CD4-positive, alpha-beta T cell treated with Interleukin-17A for 4 hours (primary cell): Measurements from ENCODE around the gene CDKN2D.

Source experiments
- DNase-seq: peaks from one replicate; pipeline ENCODE4 v3.0.0-alpha.2; 2020; ENCODE audit warnings: mixed read lengths

CDKN2D gene

DNA sequence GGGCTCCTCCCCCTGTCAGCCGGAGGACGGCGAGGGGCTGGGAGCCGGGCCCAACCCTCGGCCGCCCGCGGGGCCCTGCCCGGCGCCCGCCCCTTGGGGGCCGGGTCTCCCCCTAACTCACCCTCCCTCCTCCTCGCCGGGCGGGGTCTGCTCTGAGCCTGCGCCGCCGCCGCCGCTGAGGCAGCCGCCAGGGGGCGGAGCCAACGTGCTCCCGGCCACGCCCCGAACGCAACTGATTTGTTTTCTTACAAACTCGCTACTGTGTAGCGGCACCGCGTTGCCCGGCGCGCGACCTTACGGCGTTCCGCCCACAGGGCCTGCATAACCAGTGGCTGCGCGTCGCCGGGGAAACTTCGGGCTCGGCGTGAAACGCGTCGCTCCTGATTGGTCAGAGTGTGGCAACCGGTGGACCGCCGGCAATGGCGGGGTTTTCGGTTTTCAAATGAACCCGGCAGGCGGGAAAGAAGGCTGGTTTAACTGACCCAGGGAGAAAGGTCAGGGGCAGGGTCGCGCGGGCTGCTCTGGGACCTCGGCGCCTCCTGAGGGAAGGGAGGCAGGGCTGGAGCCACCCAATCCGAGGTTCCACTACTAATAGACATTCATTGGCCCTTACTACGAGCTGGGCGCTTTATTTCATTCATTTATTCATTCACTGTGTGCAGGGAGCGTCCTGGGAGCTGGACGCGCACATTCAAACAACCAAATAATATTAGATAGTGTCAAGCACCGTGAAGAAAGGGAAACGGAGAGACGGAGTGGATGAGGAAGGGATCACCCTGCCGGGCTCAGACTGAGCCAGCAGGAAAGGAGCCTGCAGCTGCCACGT lies at the start of gene CDKN2D:
CDKN2D (minus strand) TSS at position 154 of the 826 bp plus-strand sequence. CDS start 326 bp downstream, outside the sequence.
- DNase-seq, result peak; percentile 100

DNA sequence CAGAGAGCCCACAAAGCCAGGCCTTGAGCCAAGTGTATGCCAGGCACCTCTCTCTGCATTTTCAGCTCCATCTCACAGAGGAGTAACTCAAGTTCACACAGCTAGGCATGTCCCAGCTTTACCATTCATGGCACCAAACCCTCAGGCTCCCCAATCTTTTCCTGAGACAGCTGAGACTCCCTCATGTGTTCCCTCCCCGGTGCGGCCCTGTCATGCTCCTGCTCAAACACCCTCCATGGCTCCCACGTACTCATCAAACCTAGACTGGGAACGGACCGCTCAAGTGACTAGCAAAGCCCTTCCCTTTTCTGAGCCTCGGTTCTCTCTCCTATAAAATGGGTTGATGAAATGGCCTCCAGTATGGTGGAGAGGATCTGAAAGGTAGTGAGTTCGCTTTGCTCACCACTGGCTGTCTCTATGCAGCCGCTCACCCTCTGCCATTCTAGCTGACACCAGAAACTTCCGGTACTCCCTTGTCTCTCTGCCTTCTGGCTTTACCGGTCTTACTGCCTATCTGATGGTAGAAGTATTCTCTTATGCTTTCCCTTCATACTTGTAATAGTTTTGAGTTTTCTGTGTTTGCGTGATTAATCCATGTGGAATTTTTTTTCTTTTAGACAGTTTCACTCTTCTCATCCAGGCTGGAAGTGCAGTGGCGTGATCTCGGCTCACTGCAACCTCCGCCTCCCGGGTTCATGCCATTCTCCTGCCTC lies 48.8 kb upstream of the CDKN2D start:
- no peak for DNase-seq

DNA sequence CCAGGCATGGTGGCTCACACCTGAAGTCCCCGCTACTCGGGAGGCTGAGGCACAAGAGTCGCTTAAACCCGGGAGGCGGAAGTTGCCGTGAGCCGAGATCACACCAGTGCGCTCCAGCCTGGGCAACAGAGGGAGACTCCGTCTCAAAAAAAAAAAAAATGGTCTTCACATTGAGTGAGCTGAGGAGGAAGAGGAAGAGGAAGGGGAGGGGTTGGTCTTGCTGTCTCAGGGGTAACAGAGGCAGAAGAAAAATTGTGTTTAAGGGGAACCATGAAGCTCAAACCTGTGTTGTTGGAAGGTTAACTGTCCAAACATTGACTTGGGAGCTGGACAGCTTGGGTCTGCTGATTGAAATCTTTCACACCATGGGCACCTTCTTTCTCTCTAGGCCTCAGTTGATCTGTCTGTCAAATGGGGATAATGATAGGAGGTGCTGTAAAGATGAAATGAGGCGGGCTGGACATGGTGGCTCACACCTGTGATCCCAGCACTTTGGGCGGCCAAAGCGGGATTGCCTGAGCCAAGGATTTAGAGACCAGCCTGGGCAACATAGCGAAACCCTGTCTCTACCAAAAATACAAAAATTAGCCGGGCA lies 46.7 kb upstream of the CDKN2D start:
- DNase-seq, result peak; percentile 11

DNA sequence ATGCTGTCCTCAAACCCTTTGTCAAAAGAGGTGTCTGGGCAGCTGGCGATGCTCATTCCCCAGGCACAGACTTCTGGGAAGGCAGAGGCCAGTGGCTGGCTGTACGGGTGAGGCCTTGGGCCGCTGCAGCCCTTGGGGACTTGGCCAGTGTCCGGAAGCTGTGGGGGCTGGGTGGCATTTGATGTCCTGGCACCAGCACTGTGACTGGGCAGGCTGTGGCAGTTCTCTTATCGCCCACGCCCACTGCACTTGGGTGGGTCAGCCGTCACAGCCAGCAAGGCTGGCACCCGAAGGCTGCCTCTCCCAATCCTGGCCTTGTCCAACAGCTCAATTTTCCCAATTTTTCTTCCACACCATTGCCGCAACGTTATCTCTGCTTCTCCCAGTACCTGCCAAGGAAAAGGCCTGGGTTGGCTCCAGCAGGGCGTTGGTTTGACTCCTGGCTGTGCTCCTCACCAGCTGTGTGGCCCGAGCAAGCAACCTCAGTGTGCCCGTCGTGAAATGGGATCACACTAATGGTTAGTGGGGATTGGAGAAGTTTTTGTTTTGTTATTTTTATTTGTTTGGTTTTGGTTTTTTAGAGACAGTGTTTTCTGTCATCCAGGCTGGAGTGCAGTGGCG lies 43.8 kb upstream of the CDKN2D start:
- DNase-seq, result no peak

DNA sequence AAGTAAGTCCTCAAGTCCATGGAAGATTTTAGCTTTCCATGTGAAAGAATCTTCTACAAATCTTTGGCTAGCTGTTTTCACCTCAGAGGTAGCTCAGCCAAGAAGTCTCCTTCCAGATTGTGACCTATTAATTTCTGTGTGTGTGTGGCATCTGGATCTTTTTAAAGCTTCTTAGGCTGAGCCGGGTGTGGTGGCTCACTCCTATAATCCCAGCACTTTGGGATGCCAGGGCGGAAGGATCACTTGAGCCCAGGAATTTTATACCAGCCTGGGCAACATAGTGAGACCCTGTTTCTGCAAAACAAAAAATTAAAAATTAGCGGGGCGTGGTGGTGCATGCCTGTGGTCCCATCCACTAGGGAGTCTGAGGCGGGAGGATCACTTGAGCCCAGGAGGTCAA lies 43.1 kb upstream of the CDKN2D start:
- DNase-seq, result no peak

DNA sequence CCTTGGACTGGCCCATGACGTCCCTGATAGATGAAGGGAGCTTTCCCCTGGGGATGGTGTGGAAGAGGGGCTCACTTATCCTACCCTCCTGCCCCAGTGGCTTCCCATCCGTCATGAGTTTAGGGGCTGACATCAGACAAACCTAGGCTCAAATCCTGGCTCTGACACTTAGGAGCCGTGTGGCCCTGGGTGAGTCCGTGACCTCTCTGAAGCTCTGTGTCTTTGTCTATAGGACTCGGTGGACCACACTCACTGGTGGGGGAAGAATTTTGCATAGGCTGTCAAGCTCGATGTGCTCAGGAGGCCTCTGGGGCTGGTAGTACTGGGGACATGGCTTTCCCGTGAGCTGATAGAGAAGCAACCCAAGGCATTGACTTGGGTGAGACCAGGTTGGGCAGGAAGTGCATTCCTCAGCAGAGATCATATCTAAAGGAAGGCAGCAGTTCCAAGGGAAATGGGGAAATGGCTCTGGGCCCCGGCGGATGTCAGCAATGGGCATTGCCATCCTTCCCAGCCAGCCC lies 35.7 kb upstream of the CDKN2D start:
- peak; percentile 31 for DNase-seq

DNA sequence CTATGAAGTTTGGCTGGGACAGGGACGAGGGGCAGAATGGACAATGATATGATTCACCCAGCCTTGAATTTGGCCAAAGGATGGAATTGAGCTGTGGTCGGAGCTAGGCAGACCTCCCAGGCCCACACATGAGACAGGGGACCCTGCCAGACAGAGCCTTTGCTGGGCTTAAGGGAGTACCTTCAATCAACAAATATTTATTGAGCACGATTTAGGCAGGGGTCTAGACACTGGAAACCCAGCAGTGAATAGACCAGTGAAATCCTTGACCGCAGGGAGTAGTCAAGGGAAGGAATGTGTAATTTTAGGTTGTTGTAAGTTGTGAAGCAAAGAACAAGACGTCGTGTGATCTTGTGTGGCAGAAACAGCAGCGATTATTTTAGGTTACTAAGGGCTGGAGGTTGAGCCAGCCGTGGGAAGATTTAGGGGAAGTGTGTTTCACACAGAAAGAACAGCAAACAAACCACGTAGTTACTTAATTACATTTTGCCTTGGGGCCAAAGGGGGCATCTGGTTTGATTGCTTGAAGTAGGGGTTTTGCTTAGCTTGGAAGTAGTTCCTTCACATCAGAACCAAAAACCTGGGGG lies 35.2 kb upstream of the CDKN2D start:
- DNase-seq, result peak; percentile 44

DNA sequence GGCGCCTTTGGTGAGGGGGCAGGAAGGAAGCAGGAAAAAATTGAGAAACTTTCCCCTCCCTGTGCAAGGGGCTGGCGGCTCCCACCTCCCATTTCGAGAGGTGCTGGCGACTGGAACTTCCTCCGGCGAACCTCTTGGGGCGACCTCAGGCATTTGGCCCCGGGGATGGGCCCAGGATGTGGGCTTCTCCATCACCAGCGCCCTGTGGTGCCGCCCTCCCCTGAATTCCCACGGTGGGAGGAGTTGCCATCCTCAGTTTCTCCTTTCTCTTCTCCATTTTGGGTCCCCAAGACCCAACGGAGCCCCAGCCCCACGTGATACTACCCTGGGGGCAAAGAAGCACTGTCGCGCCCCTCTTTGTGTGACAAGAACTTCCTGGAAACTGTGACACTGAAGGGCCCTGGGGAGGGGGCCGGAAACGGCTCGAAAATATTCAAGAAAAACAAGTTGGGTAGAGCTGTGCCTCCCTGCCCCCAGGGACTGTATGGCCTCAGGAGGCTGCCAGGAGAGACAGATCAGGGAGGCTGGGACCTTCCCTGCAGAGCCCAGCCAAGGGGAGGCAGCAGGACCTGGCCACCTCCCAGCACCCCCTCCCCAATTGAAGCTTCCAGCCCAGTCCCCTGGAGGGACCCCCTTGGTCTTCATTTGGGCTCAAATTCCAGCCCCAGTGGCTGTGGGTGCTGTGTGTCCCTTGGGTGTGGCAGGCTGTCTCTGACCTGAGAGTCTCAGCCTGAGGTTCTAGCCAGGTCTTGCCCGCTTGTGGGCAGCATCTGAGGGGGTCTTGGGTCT lies 34.5 kb upstream of the CDKN2D start:
- peak; percentile 86 for DNase-seq

DNA sequence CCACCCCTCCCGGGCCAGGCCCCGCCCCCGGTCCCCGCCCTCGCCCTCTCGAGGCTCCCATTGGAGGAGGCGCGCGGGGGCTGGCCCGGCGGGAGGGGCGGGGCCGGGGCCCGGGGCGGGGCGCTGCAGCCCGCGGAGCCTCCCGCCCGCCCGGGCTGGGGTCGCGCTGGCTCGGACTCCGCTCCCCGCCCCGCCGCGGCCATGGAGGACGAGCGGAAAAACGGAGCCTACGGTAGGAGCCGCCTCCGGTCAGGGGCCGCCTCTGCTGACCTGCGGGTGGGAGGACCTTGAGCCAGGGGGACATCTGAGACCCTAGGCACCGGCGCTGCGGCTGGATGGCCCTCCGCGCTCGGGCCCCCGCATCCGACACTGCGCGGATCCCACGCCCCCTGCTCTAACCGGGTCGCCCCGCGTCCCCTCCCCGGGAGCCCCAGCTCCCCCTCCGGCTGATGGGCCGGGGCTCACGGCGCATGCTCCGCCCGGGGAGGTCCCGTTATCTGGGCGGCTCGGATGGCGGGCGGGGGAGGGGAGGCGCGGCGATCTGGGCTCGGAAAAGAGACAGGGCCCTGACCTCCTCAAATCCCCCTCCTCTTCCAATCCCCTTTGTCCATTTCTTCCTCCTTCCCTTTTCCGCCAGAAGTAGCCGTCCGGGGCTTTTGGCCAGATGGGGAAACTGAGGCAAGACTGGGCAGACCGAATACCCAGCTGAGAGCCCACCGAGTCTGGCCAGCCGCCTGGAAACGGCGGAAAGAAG lies 33.7 kb upstream of the CDKN2D start:
- DNase-seq, result peak; percentile 96

DNA sequence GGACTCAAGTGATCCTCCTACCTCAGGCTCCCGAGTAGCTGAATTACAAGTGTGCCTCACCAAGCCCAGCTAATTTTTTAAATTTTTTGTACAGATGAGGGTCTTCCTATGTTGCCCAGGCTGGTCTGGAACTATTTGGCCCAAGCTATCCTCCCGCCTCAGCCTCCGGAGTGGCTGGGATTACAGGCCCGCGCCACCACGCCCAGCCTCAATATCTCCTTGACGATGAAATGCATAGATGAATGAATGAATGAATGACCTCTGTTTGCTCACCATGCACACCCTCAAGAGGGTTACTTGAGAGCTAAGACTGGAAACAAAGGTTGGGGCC lies 33.2 kb upstream of the CDKN2D start:
- no peak for DNase-seq

DNA sequence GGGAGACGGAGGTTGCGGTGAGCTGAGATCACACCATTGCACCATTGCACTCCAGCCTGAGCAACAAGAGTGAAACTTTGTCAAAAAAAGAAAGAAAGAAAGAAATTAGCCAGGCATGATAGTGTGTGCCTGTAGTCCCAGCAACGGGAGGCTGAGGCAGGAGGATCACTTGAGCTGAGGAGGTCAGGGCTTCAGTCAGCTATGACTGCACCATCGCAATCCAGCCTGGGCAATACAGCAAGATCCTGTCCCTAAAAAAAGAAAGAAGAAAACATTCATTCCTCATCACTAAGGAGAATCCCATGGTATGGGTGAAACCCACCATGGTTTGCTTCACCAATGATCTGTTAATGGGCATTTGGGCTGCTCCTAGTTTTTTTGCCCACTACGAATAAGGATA lies 31.4 kb upstream of the CDKN2D start:
- DNase-seq, result no peak

DNA sequence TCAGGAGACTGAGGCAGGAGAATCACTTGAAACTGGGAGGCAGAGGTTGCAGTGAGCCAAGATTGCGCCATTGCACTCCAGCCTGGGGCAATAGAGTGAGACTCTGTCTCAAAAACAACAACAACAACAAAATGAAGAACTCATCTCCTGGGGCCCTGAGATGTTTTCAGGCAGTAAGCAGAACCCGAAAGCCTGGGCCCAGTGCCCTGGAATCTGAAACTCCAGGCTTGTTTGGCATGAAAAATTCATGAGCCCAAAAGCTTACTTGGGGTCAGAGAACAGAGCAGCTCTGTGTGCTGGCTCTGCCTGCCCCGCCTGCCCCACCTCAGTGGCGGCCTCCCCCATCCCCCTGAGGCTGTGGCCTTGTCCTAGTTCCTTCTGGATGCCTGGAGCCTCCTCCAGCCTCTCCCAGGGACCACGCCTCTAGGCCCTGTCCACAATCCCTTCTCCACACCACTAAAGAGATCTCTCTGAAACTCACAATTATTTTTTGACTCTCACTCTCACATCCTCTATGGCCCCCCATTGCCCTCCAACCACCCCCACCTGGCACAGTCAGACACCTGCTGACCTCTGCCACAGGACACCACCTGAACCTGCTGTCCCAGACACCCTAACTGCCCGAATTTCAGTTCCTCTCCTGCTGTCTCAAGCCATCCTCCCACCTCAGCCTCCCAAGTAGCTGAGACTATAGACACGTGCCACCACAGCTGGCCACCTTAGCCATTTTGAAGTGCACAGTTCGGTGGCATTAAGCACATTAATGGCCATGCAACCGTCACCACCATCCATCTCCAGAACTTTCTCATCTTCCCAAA lies 25.2 kb upstream of the CDKN2D start:
- no peak for DNase-seq

DNA sequence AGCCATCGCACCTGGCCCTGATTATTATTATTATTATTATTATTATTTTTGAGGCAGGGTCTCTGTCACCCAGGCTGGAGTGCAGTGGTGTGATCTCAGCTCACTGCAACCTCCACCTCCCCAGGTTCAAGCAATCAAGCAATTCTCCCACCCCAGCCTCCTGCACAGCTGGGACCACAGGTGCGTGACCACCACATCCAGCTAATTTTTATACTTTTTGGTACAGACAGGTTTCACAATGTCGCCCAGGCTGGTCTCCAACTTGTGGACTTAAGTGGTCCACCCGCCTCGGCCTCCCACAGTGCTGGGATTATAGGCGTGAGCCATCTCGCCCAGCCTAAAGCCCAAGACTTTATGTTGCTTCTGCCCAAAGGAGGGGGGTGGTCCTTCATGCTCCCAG lies 24.4 kb upstream of the CDKN2D start:
- DNase-seq, result no peak

DNA sequence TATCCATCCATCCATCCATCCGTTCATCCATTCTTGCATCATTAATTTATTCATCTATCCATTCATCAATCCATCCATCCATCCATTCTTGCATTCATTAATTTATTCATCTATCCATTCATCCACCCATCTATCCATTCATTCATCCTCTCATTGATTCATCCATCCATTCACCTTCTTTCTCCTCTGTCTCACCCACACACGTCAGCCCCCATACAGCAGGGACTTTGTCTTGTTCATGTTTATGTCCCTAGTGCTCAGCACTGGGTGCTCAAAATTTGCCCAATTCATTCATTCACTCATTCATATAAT lies 19.0 kb upstream of the CDKN2D start:
- no peak for DNase-seq

DNA sequence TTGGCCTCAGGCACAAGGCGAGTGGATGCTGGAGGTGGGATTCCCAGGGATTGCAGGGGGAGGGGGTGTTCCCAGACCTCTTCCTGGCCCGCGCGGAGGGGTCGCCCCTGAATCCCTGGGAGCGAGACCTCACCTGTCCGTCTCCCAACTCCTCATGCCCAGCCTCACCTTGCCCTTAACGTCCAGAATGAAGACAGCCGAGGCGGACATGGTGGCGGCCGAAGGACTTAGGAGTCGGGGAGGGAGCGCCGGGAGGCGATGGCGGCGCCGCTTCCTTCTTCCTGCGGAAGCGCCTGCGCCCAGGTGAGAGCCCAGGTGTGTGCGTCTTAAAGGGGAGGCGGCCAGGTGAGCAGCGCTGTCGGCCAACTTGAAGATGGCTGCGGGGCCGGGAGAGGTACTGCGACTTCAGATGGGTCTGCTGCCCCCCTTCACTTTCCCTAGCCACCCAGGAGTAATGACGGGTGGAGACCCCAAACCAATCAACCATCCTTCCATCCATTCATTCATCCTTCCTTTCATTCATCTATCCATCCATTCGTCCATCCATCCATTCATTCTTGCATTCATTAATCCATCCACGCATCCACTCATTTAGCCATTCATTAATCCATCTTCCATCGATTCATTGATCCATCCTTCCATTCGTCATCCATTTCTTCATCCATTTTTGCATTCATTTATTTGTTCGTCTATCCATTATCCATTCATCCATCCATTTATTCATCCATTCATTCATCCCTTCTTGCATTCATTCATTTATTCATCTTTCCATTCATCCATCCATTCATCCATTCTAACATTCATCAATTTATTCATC lies 18.5 kb upstream of the CDKN2D start, which contains the start of gene AP1M2:
AP1M2 (minus strand) TSS at position 291 of the 817 bp plus-strand sequence; CDS start at position 210, 81 bp downstream.
- DNase-seq, result no peak

DNA sequence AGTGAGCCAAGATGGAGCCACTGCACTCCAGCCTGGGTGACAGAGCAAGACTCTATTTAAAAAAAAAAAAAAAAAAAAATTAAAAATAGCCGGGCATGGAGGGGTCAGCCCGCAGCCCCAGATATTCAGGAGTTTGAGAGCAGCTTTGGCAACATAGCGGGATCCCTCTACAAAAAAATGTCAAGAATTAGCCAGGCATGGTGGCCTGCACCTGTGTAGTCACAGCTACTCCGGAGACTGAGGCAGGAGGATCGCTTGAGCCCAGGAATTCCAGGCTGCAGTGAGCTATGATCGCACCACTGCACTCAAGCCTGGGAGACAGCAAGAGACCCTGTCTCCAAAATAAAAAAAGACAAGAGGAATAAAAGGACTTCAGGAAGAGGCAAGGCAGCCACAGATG lies 17.6 kb upstream of the CDKN2D start:
- DNase-seq, result no peak

DNA sequence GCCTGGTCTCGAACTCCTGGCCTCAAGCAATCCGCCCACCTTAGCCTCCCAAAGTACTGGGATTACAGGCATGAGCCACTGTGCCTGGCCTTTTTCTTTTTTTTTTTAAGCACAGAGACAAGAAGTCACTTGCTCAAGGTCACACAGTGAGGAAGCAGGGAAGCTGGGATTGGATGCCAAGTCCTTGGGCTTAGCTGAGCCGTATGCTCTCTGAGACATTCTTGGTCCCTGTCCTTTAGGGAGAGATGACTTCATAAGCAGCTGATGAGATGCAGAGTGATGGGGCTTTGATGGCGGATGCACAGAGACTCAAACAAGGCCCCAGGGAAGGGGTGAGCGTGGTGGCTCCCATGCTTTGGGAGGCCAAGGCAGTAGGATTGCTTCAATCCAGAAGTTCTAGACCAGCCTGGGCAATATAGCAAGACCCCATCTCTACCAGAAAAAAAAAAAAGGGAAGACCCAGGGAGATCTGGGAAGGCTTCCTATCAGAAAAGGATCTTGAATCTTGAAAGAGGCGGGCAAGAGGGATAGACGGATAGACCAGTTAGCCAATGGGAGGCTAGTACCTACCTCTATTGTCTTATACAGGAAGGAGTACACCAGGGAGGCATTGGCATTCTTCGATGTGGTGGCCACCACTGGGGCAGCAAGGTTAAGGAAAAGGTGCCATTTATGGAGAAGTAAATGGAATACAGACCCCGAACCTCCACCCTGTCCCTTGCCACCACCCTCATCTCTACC lies 14.4 kb upstream of the CDKN2D start:
- DNase-seq, result no peak

DNA sequence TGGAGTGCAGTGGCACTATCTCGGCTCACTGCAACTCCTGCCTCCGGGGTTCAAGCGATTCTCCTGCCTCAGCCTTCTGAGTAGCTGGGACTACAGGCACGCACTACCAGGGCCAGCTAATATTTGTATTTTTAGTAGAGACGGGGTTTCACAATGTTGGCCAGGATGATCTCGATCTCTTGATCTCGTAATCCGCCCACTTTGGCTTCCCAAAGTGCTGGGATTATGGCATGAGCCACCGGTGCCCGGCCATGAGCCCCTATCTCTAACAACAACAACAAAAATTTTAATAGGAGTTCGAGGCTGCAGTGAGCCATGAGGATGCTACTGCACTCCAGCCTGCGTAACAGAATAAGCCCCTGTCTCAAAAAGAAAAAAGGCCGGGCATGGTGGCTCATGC lies 13.3 kb upstream of the CDKN2D start:
- no peak for DNase-seq
